Neural progenitor cell (in vitro differentiated cells): Measurements from ENCODE around the gene DOK5. TPM values are rescaled to one million over a fixed set of nuclear protein-coding genes. Genes with fewer than 3 reads are reported as not detected.
"Not testable (repeated sequence)": the region's sequence is repeated elsewhere in the genome, so short reads cannot be mapped to it uniquely, and the experiment has no call there.

Experiments
- DNase-seq: peaks from one replicate; pipeline ENCODE4 v3.0.0-alpha.2; 2016; ENCODE audit warnings: low spot score
- H2AFZ ChIP-seq: fragments of 200-600 bp; sonication (generic); replicated peaks from 2 replicates; pipeline ENCODE4 v1.6.1; 2016; ENCODE audit warnings: antibody characterized with exemption
- H3F3A ChIP-seq: fragments of 200-600 bp; sonication (generic); 2 replicates; pipeline ENCODE4 v1.6.1; 2016; ENCODE audit warnings: antibody characterized with exemption, low read depth
- H3K27ac ChIP-seq: fragments of 200-600 bp; sonication (generic); 2 replicates; pipeline ENCODE4 v1.5.1; 2016; ENCODE audit warnings: mild to moderate bottlenecking
- H3K27me3 ChIP-seq: fragments of 200-600 bp; sonication (generic); 2 replicates; pipeline ENCODE4 v1.6.1; 2016; ENCODE audit warnings: mild to moderate bottlenecking, moderate library complexity
- H3K36me3 ChIP-seq: fragments of 200-600 bp; sonication (generic); 2 replicates; pipeline ENCODE4 v1.5.1; 2016
- H3K4me1 ChIP-seq: fragments of 200-600 bp; sonication (generic); 2 replicates; pipeline ENCODE4 v1.6.1; 2016; ENCODE audit warnings: mixed run types
- H3K4me2 ChIP-seq: fragments of 200-600 bp; sonication (generic); 2 replicates; pipeline ENCODE4 v1.6.1; 2016
- H3K4me3 ChIP-seq: fragments of 200-600 bp; sonication (generic); 2 replicates; pipeline ENCODE4 v1.5.1; 2016
- H3K79me2 ChIP-seq: fragments of 200-600 bp; sonication (generic); 2 replicates; pipeline ENCODE4 v1.6.1; 2016; ENCODE audit warnings: low read depth
- H3K9ac ChIP-seq: fragments of 200-600 bp; sonication (generic); 2 replicates; pipeline ENCODE4 v1.6.1; 2016
- H3K9me3 ChIP-seq: fragments of 200-600 bp; sonication (generic); 2 replicates; pipeline ENCODE4 v1.5.1; 2016; ENCODE audit warnings: low read depth
- H4K20me1 ChIP-seq: fragments of 200-600 bp; sonication (generic); 2 replicates; pipeline ENCODE4 v1.6.1; 2016; ENCODE audit warnings: low read depth
- H3K27ac Mint-ChIP-seq: 3 replicates; pipeline ENCODE4 v1.8.0; 2021; ENCODE audit warnings: mixed read lengths
- H3K27me3 Mint-ChIP-seq: 2 replicates; pipeline ENCODE4 v1.8.0; 2022; ENCODE audit warnings: low read depth, mild to moderate bottlenecking, inconsistent platforms, moderate library complexity, mixed read lengths; ENCODE audit not compliant: insufficient read depth
- H3K36me3 Mint-ChIP-seq: 3 replicates; pipeline ENCODE4 v1.8.0; 2021; ENCODE audit warnings: mixed read lengths
- H3K4me1 Mint-ChIP-seq: 3 replicates; pipeline ENCODE4 v1.8.0; 2021; ENCODE audit warnings: mixed read lengths
- H3K4me3 Mint-ChIP-seq: 3 replicates; pipeline ENCODE4 v1.8.0; 2021; ENCODE audit warnings: mild to moderate bottlenecking, moderate library complexity, mixed read lengths
- H3K9me3 Mint-ChIP-seq: 3 replicates; pipeline ENCODE4 v1.8.0; 2020; ENCODE audit warnings: mixed read lengths
- CTCF ChIP-seq: fragments of 200-600 bp; sonication (generic); IDR thresholded peaks from 2 replicates; pipeline ENCODE4 v1.5.1; 2017; ENCODE audit warnings: antibody characterized with exemption, mild to moderate bottlenecking
- EZH2 ChIP-seq: fragments of 200-600 bp; sonication (generic); IDR thresholded peaks from 2 replicates; pipeline ENCODE4 v1.6.1; 2017; ENCODE audit warnings: antibody characterized with exemption, mild to moderate bottlenecking, moderate library complexity
- EZH2phosphoT487 ChIP-seq: fragments of 200-600 bp; sonication (generic); IDR thresholded peaks from 2 replicates; pipeline ENCODE4 v1.6.1; 2017; ENCODE audit warnings: antibody characterized with exemption
- total RNA-seq: library from RNA; depleted of rRNA; stranded (reverse); fragments of >200 nt; gene quantifications from 2 replicates; pipeline ENCODE4 v1.2.3, GENCODE V29; 2015; ENCODE audit warnings: low replicate concordance

Gene DOK5
- total RNA-seq, 1 donor from 2014 or later, result 3.1 TPM

GRCh38 chr20:54432966-54433365 is 42.4 kb upstream of the DOK5 start:
- H3K27ac Mint-ChIP-seq, result no peak overlapping the region
- H4K20me1 ChIP-seq, result no peaks in the 10 kb centered on the region
- no peak overlapping the region for H3K4me3 Mint-ChIP-seq
- no peaks in the 10 kb centered on the region for H3K36me3 ChIP-seq
- no peak for DNase-seq
- H3K4me2 ChIP-seq, result no peak overlapping the region
- no peaks in the 10 kb centered on the region for H3K36me3 Mint-ChIP-seq
- no peaks in the 10 kb centered on the region for H3K9me3 Mint-ChIP-seq
- H3K9me3 ChIP-seq, result no peaks in the 10 kb centered on the region
- H3K27ac ChIP-seq, result no peak overlapping the region
- H3K27me3 Mint-ChIP-seq, result peaks cover 8% of the 10 kb centered on the region
- TF ChIP-seq EZH2phosphoT487, result no peak
- TF ChIP-seq CTCF, result no peak
- no peak for TF ChIP-seq EZH2
- no peak overlapping the region for H2AFZ ChIP-seq
- H3K4me3 ChIP-seq, result no peak overlapping the region
- no peak overlapping the region for H3K9ac ChIP-seq
- peaks cover 7% of the 10 kb centered on the region for H3K4me1 ChIP-seq
- H3K4me1 Mint-ChIP-seq, result peaks cover 10% of the 10 kb centered on the region
- H3K27me3 ChIP-seq, result no peaks in the 10 kb centered on the region
- peaks cover 5% of the 10 kb centered on the region for H3F3A ChIP-seq
- H3K79me2 ChIP-seq, result no peaks in the 10 kb centered on the region

GRCh38 chr20:54433636-54434035 is 41.8 kb upstream of the DOK5 start:
- Histone ChIP-seq H3K9ac (no peak overlapping the region), H3K4me3 (no peak overlapping the region), H2AFZ (no peak overlapping the region), H3K36me3 (no peaks in the 10 kb centered on the region), H3K27ac (no peak overlapping the region), H3K4me2 (no peak overlapping the region), H3K4me1 (peaks cover 7% of the 10 kb centered on the region), H3F3A (peaks cover 5% of the 10 kb centered on the region), H4K20me1 (no peaks in the 10 kb centered on the region), H3K9me3 (no peaks in the 10 kb centered on the region), H3K27me3 (no peaks in the 10 kb centered on the region), H3K79me2 (no peaks in the 10 kb centered on the region)
- Mint-ChIP-seq H3K4me1 (peaks cover 10% of the 10 kb centered on the region), H3K4me3 (no peak overlapping the region), H3K27me3 (peaks cover 8% of the 10 kb centered on the region), H3K27ac (no peak overlapping the region), H3K36me3 (no peaks in the 10 kb centered on the region), H3K9me3 (no peaks in the 10 kb centered on the region)
- no peak for TF ChIP-seq EZH2
- DNase-seq, result no peak

GRCh38 chr20:54434196-54434595 is 41.2 kb upstream of the DOK5 start:
- no peaks in the 10 kb centered on the region for H3K27me3 ChIP-seq
- no peak overlapping the region for H3K27ac Mint-ChIP-seq
- no peak for TF ChIP-seq CTCF
- no peak for TF ChIP-seq EZH2
- no peak for TF ChIP-seq EZH2phosphoT487
- no peak overlapping the region for H3K27ac ChIP-seq
- no peaks in the 10 kb centered on the region for H3K36me3 ChIP-seq
- H3K4me1 ChIP-seq, result peaks cover 7% of the 10 kb centered on the region
- no peak overlapping the region for H2AFZ ChIP-seq
- peaks cover 10% of the 10 kb centered on the region for H3K4me1 Mint-ChIP-seq
- no peak for DNase-seq
- no peaks in the 10 kb centered on the region for H3K79me2 ChIP-seq
- H3F3A ChIP-seq, result peaks cover 5% of the 10 kb centered on the region
- peaks cover 8% of the 10 kb centered on the region for H3K27me3 Mint-ChIP-seq
- no peaks in the 10 kb centered on the region for H3K9me3 ChIP-seq
- no peak overlapping the region for H3K4me3 Mint-ChIP-seq
- H3K4me3 ChIP-seq, result no peak overlapping the region
- no peaks in the 10 kb centered on the region for H3K9me3 Mint-ChIP-seq
- H3K4me2 ChIP-seq, result no peak overlapping the region
- no peaks in the 10 kb centered on the region for H3K36me3 Mint-ChIP-seq
- H4K20me1 ChIP-seq, result no peaks in the 10 kb centered on the region
- no peak overlapping the region for H3K9ac ChIP-seq

- Histone ChIP-seq H3K4me1 (peaks cover 7% of the 10 kb centered on the region), H3K4me3 (no peak overlapping the region), H3K79me2 (no peaks in the 10 kb centered on the region), H4K20me1 (no peaks in the 10 kb centered on the region), H3F3A (peaks cover 5% of the 10 kb centered on the region), H2AFZ (no peak overlapping the region), H3K36me3 (no peaks in the 10 kb centered on the region), H3K27ac (no peak overlapping the region), H3K4me2 (no peak overlapping the region), H3K27me3 (no peaks in the 10 kb centered on the region), H3K9ac (no peak overlapping the region), H3K9me3 (no peaks in the 10 kb centered on the region)
- no peak for TF ChIP-seq EZH2phosphoT487
- TF ChIP-seq EZH2, result no peak
- no peak for TF ChIP-seq CTCF
- H3K9me3 Mint-ChIP-seq, result no peaks in the 10 kb centered on the region
- peaks cover 8% of the 10 kb centered on the region for H3K27me3 Mint-ChIP-seq
- no peak overlapping the region for H3K4me3 Mint-ChIP-seq
- DNase-seq, result no peak
- H3K4me1 Mint-ChIP-seq, result peaks cover 10% of the 10 kb centered on the region
- H3K36me3 Mint-ChIP-seq, result no peaks in the 10 kb centered on the region
- no peak overlapping the region for H3K27ac Mint-ChIP-seq
Observed at GRCh38 chr20:54435015-54435414, 40.4 kb upstream of the DOK5 start.

- H3F3A ChIP-seq, H3K79me2 ChIP-seq, H4K20me1 ChIP-seq, H3K27ac ChIP-seq, H3K4me1 ChIP-seq, H3K27ac Mint-ChIP-seq, H3K9me3 ChIP-seq, DNase-seq, H3K27me3 Mint-ChIP-seq, H3K9me3 Mint-ChIP-seq, H3K4me3 ChIP-seq, H3K27me3 ChIP-seq, H3K9ac ChIP-seq, H2AFZ ChIP-seq, H3K36me3 ChIP-seq, H3K36me3 Mint-ChIP-seq, H3K4me1 Mint-ChIP-seq, H3K4me2 ChIP-seq, H3K4me3 Mint-ChIP-seq: not testable (repeated sequence)
Observed at GRCh38 chr20:54436410-54436809, 39.0 kb upstream of the DOK5 start.
